Measurements from ENCODE around the gene RBKS.

- no peak for TF ChIP-seq CTCF (conservative IDR thresholded peaks at IDR 0.05)
- no peak for TF ChIP-seq ZFX (IDR thresholded peaks at IDR 0.05)
Observed at GRCh38 chr2:27849558-27850205, 40.5 kb downstream of the RBKS start.
